Loucy (cell line): ENCODE measurements around the gene C11orf87.

Source experiments
- H2AFZ ChIP-seq: fragments of 200-600 bp; sonication (generic); 2 replicates; pipeline ENCODE4 v1.6.0; 2016; ENCODE audit warnings: antibody characterized with exemption, mild to moderate bottlenecking, low read length, moderate library complexity
- H3F3A ChIP-seq: fragments of 200-600 bp; 2 replicates; pipeline ENCODE4 v1.6.0; 2016; ENCODE audit warnings: antibody characterized with exemption, low read depth, mild to moderate bottlenecking
- H3K27me3 ChIP-seq: fragments of 200-600 bp; sonication (generic); 2 replicates; pipeline ENCODE4 v1.6.1; 2014; ENCODE audit warnings: low read length, mild to moderate bottlenecking; ENCODE audit not compliant: insufficient read depth, poor library complexity, severe bottlenecking
- H3K36me3 ChIP-seq: fragments of 200-600 bp; sonication (generic); 2 replicates; pipeline ENCODE4 v1.6.1; 2016; ENCODE audit warnings: low read length; ENCODE audit not compliant: insufficient read depth
- H3K4me1 ChIP-seq: fragments of 200-600 bp; sonication (generic); 2 replicates; pipeline ENCODE4 v1.5.1; 2014; ENCODE audit warnings: low read length, mild to moderate bottlenecking; ENCODE audit not compliant: insufficient read depth, poor library complexity, severe bottlenecking
- H3K4me2 ChIP-seq: fragments of 200-600 bp; sonication (generic); 2 replicates; pipeline ENCODE4 v1.6.0; 2014; ENCODE audit warnings: antibody characterized with exemption, low read length, low read depth, mild to moderate bottlenecking; ENCODE audit not compliant: poor library complexity, severe bottlenecking
- H3K4me3 ChIP-seq: fragments of 200-600 bp; sonication (generic); 2 replicates; pipeline ENCODE4 v1.5.1; 2014; ENCODE audit warnings: low read length, mild to moderate bottlenecking, mixed read lengths; ENCODE audit not compliant: poor library complexity, severe bottlenecking
- H3K79me2 ChIP-seq: fragments of 200-600 bp; sonication (generic); 2 replicates; pipeline ENCODE4 v1.6.1; 2014; ENCODE audit warnings: low read length; ENCODE audit not compliant: insufficient read depth
- H3K9ac ChIP-seq: fragments of 200-600 bp; sonication (generic); 2 replicates; pipeline ENCODE4 v1.6.0; 2014; ENCODE audit warnings: mild to moderate bottlenecking, low read depth, low read length, moderate library complexity; ENCODE audit not compliant: poor library complexity, severe bottlenecking
- H3K9me2 ChIP-seq: fragments of 200-600 bp; sonication (generic); replicated peaks from 2 replicates; pipeline ENCODE4 v1.6.1; 2016; ENCODE audit warnings: low read depth, low read length, mixed read lengths
- H3K9me3 ChIP-seq: fragments of 200-600 bp; sonication (generic); 2 replicates; pipeline ENCODE4 v1.6.1; 2014; ENCODE audit warnings: mild to moderate bottlenecking, antibody characterized with exemption, low read length, low read depth; ENCODE audit not compliant: insufficient read depth
- H4K20me1 ChIP-seq: fragments of 200-600 bp; sonication (generic); 2 replicates; pipeline ENCODE4 v1.6.0; 2014; ENCODE audit warnings: antibody characterized with exemption, low read length, mild to moderate bottlenecking; ENCODE audit not compliant: insufficient read depth, poor library complexity, severe bottlenecking
- EZH2phosphoT487 ChIP-seq: fragments of 200-600 bp; IDR thresholded peaks from 2 replicates; pipeline ENCODE4 v1.6.1; 2018; ENCODE audit warnings: antibody characterized with exemption, mild to moderate bottlenecking, moderate library complexity, borderline replicate concordance
- TF ChIP-seq, protein P1 (sequence below): fragments of 200-600 bp; sonication (generic); conservative IDR thresholded peaks from 2 replicates; pipeline ENCODE4 v1.5.1; 2014; ENCODE audit warnings: mild to moderate bottlenecking, antibody characterized with exemption, low read length

C11orf87 gene

GRCh38 chr11:109421981-109422869 lies at the start of gene C11orf87:
Gene C11orf87 (plus strand): TSS chr11:109422190. CDS start chr11:109423634, 1,444 bp downstream.
- Histone ChIP-seq H3K4me2 (no peak within 1 kb of the TSS), H3K36me3 (no peaks in the 10 kb centered on the region), H3F3A (no peaks in the 10 kb centered on the region), H3K9ac (no peak within 1 kb of the TSS), H3K27me3 (no peaks in the 10 kb centered on the region), H3K79me2 (no peaks in the 10 kb centered on the region), H3K9me2 (no peaks in the 10 kb centered on the region), H3K4me3 (no peak within 1 kb of the TSS), H3K4me1 (no peaks in the 10 kb centered on the region), H2AFZ (no peak within 1 kb of the TSS), H4K20me1 (no peaks in the 10 kb centered on the region), H3K9me3 (no peaks in the 10 kb centered on the region)
- TF ChIP-seq EZH2phosphoT487: no peak

- no peaks in the 10 kb centered on the region for H3K36me3 ChIP-seq
- no peaks in the 10 kb centered on the region for H3K27me3 ChIP-seq
- H3K4me3 ChIP-seq: no peak overlapping the region
- H3K9ac ChIP-seq: no peak overlapping the region
- H4K20me1 ChIP-seq: no peaks in the 10 kb centered on the region
- peaks cover 3% of the 10 kb centered on the region; the same call in 1 of the 2 replicates for H3K9me3 ChIP-seq
- no peak for TF ChIP-seq EZH2phosphoT487
- no peak overlapping the region for H2AFZ ChIP-seq
- H3K79me2 ChIP-seq: no peaks in the 10 kb centered on the region
- no peaks in the 10 kb centered on the region for H3K9me2 ChIP-seq
- H3K4me2 ChIP-seq: no peak overlapping the region
- no peaks in the 10 kb centered on the region for H3F3A ChIP-seq
- H3K4me1 ChIP-seq: no peaks in the 10 kb centered on the region
Measured at GRCh38 chr11:109374032-109374431, 48.0 kb upstream of the C11orf87 start.

DNA sequence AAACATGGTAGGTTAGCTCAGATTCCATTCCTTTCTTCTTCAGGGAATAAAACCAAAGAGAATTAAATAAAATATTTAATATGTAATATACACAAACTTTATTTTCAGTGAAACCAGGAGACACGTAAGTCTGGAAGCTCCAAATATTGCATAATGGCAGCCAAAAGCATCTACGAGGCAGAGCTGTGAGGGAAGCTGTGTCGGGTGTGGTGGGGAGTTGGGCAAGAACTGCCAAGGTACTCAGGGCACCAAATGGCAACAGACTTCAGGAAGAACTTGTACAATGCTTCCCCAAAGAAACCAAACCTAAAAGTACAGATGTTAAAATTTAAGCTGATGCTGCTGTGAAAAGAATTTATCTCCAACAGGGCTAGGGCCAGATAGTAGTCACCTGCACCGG lies 47.5 kb upstream of the C11orf87 start:
- H3K79me2 ChIP-seq: no peaks in the 10 kb centered on the region
- H3K9ac ChIP-seq: no peak overlapping the region
- H3K27me3 ChIP-seq: no peaks in the 10 kb centered on the region
- H2AFZ ChIP-seq: no peak overlapping the region
- H4K20me1 ChIP-seq: no peaks in the 10 kb centered on the region
- H3K4me2 ChIP-seq: no peak overlapping the region
- no peak overlapping the region for H3K4me3 ChIP-seq
- no peaks in the 10 kb centered on the region for H3K36me3 ChIP-seq
- H3K9me3 ChIP-seq: 0 out of 2 replicates have a peak, but pooled peaks cover 3% of the 10 kb centered on the region
- TF ChIP-seq EZH2phosphoT487: no peak
- TF ChIP-seq, protein P1, sequence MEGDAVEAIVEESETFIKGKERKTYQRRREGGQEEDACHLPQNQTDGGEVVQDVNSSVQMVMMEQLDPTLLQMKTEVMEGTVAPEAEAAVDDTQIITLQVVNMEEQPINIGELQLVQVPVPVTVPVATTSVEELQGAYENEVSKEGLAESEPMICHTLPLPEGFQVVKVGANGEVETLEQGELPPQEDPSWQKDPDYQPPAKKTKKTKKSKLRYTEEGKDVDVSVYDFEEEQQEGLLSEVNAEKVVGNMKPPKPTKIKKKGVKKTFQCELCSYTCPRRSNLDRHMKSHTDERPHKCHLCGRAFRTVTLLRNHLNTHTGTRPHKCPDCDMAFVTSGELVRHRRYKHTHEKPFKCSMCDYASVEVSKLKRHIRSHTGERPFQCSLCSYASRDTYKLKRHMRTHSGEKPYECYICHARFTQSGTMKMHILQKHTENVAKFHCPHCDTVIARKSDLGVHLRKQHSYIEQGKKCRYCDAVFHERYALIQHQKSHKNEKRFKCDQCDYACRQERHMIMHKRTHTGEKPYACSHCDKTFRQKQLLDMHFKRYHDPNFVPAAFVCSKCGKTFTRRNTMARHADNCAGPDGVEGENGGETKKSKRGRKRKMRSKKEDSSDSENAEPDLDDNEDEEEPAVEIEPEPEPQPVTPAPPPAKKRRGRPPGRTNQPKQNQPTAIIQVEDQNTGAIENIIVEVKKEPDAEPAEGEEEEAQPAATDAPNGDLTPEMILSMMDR: no peak
- no peaks in the 10 kb centered on the region for H3F3A ChIP-seq
- H3K9me2 ChIP-seq: no peaks in the 10 kb centered on the region
- no peaks in the 10 kb centered on the region for H3K4me1 ChIP-seq

DNA sequence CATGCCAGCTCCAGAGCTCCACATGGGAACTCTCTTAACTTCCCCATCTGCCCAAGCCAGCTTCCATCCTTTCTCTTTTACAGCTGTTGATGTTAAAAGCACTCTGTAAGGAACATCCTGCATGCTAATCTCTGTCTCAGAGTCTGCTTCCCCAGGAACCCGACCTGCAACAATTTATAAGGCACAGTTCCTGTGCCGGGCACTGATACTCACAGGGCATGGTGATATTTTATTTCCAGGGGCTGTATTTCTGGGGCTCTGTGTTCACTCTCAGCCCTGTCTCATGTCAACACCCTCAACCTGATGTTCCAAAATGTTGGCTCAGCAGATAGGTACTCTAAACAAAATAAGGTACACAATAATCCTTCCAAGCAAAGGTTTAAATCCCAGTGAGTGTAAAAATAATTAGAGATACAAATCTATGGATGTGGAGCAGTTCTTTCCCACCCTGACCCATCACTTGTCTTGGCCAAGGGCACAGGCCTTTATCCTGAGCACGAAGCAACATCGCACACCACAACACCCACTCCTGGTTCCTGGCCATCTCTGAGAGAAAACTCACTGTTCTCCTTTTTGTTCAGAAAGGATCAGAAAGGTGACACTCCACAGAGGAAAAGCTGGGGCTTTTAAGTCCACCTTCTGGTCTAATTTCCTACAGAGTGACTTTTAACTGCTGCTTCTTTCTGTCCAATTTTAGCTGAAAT lies 44.8 kb upstream of the C11orf87 start:
- H3K4me2 ChIP-seq: no peak overlapping the region
- H3K4me3 ChIP-seq: no peak overlapping the region
- no peaks in the 10 kb centered on the region for H3F3A ChIP-seq
- H3K79me2 ChIP-seq: no peaks in the 10 kb centered on the region
- H4K20me1 ChIP-seq: no peaks in the 10 kb centered on the region
- H3K4me1 ChIP-seq: no peaks in the 10 kb centered on the region
- H3K9me3 ChIP-seq: no peaks in the 10 kb centered on the region
- TF ChIP-seq, protein P1: no peak
- no peak for TF ChIP-seq EZH2phosphoT487
- no peaks in the 10 kb centered on the region for H3K9me2 ChIP-seq
- no peak overlapping the region for H2AFZ ChIP-seq
- H3K9ac ChIP-seq: no peak overlapping the region
- H3K36me3 ChIP-seq: no peaks in the 10 kb centered on the region
- H3K27me3 ChIP-seq: no peaks in the 10 kb centered on the region
